DMS79 treated with DMSO at 0.1 percent for 48 hours (cell line): ENCODE results near the gene PSMG3.

Experiments
- DNase-seq: peaks from one replicate; lab custom pipeline; 2025; lab: John Stamatoyannopoulos, UW

PSMG3 gene

GRCh38 chr7:1569833-1570632 is at the start of gene PSMG3:
Gene PSMG3, minus strand, starts transcription at chr7:1570032. Its CDS starts 693 bp downstream, at chr7:1569339.
- peak; percentile 61 for DNase-seq

GRCh38 chr7:1618475-1618874 is 48.6 kb upstream of the PSMG3 start:
- no peak for DNase-seq

GRCh38 chr7:1617957-1618356 is 48.1 kb upstream of the PSMG3 start:
- DNase-seq = no peak

GRCh38 chr7:1616741-1617140 is 46.9 kb upstream of the PSMG3 start:
- no peak for DNase-seq

GRCh38 chr7:1611708-1612241 is 41.9 kb upstream of the PSMG3 start:
- no peak for DNase-seq

- DNase-seq = no peak
Measured at GRCh38 chr7:1610678-1611302, 41.0 kb upstream of the PSMG3 start.

GRCh38 chr7:1610013-1610677 is 40.3 kb upstream of the PSMG3 start:
- no peak for DNase-seq

- DNase-seq = no peak
Measured at GRCh38 chr7:1609023-1609422, 39.2 kb upstream of the PSMG3 start.

GRCh38 chr7:1608318-1608717 is 38.5 kb upstream of the PSMG3 start:
- DNase-seq = no peak

- DNase-seq = no peak
Measured at GRCh38 chr7:1607696-1608095, 37.9 kb upstream of the PSMG3 start.

GRCh38 chr7:1607001-1607400 is 37.2 kb upstream of the PSMG3 start:
- no peak for DNase-seq

- DNase-seq = no peak
Measured at GRCh38 chr7:1604383-1604782, 34.6 kb upstream of the PSMG3 start.

- DNase-seq = no peak
Measured at GRCh38 chr7:1603346-1604225, 33.8 kb upstream of the PSMG3 start.

- no peak for DNase-seq
Measured at GRCh38 chr7:1602386-1602785, 32.6 kb upstream of the PSMG3 start.

- DNase-seq = no peak
Measured at GRCh38 chr7:1601956-1602355, 32.1 kb upstream of the PSMG3 start.

GRCh38 chr7:1599640-1600395 is 30.0 kb upstream of the PSMG3 start:
- DNase-seq = no peak

GRCh38 chr7:1598961-1599639 is 29.3 kb upstream of the PSMG3 start:
- no peak for DNase-seq

GRCh38 chr7:1598286-1598685 is 28.5 kb upstream of the PSMG3 start:
- no peak for DNase-seq

GRCh38 chr7:1597791-1598190 is 28.0 kb upstream of the PSMG3 start:
- DNase-seq = no peak

GRCh38 chr7:1597066-1597760 is 27.4 kb upstream of the PSMG3 start:
- DNase-seq = no peak
